Kidney (tissue), 14 donors: ENCODE data around the gene CIT. TPM values are rescaled to one million over a fixed set of nuclear protein-coding genes. Genes with fewer than 3 reads are reported as not detected.

Source experiments
- DNase-seq, 5 donors: peaks; one replicate each; pipeline ENCODE4 v3.0.0-alpha.2; 2013 to 2020
- FAIRE-seq: peaks from 2 replicates; lab custom pipeline; 2012; peaks lifted over from hg19 to GRCh38; lab: Jason Lieb, UNC
- H3K27ac ChIP-seq, 2 donors: one replicate each; pipeline ENCODE4 v1.7.0; 2013; ENCODE audit warnings: low read depth in 2 of 2, low read length in 2 of 2, inconsistent platforms in 1 of 2
- H3K27me3 ChIP-seq: one replicate; pipeline ENCODE4 v1.7.1; 2013; ENCODE audit warnings: low read length, inconsistent platforms; ENCODE audit not compliant: control insufficient read depth, insufficient read depth
- H3K36me3 ChIP-seq, 3 donors: one replicate each; pipeline versions ENCODE4 v1.7.0 to v1.7.1; 2013; ENCODE audit warnings: low read length in 3 of 3, control low read depth in 1 of 3, inconsistent platforms in 1 of 3; ENCODE audit not compliant: insufficient read depth in 3 of 3, control insufficient read depth in 2 of 3
- H3K4me1 ChIP-seq, 3 donors: one replicate each; pipeline versions ENCODE4 v1.7.0 to v1.7.1; 2013; ENCODE audit warnings: low read length in 3 of 3, inconsistent platforms in 1 of 3, low read depth in 1 of 3; ENCODE audit not compliant: control insufficient read depth in 2 of 3, insufficient read depth in 2 of 3
- H3K4me3 ChIP-seq, 3 donors: one replicate each; pipeline versions ENCODE4 v1.7.0 to v1.8.1; 2013; ENCODE audit warnings: low read length in 3 of 3, control low read depth in 1 of 3, inconsistent platforms in 1 of 3
- H3K9ac ChIP-seq, 3 donors: one replicate each; pipeline versions ENCODE4 v1.7.0 to v1.7.1; 2013; ENCODE audit warnings: low read length in 3 of 3, control low read depth in 1 of 3, inconsistent platforms in 1 of 3
- H3K9me3 ChIP-seq, 3 donors: one replicate each; pipeline versions ENCODE4 v1.7.0 to v1.7.1; 2013; ENCODE audit warnings: low read length in 3 of 3, control low read depth in 1 of 3, inconsistent platforms in 1 of 3; ENCODE audit not compliant: control insufficient read depth in 2 of 3, insufficient read depth in 1 of 3
- intact Hi-C: fragments of 100-400 bp; cut with DNase I; formaldehyde crosslinking; loops from one replicate; pipeline ENCODE4 v1.11.1; 2022
- polyA plus RNA-seq: library from polyadenylated mRNA; stranded (reverse); fragments of 350-450 nt; fragmentation: Illumina TruSeq; extraction: RNeasy Lipid Tissue Mini Kit (QIAGEN cat#74804); gene quantifications from one replicate; pipeline ENCODE4 v1.2.3, GENCODE V29; 2014; ENCODE audit warnings: low read depth, low replicate concordance; ENCODE audit not compliant: insufficient read depth
- total RNA-seq: library from RNA; stranded (reverse); fragmentation: NEBNext Ultra II Directional; extraction: Animal tissue kit (Norgen Biotek cat#: 25700); gene quantifications from one replicate; pipeline ENCODE4 v1.2.1, GENCODE V29; 2021
- TF ChIP-seq, protein P1 (sequence below): IDR thresholded peaks from 3 replicates; pipeline ENCODE4 v1.5.1; 2012; ENCODE audit warnings: mild to moderate bottlenecking, moderate library complexity, borderline replicate concordance; ENCODE audit not compliant: insufficient read depth; ENCODE audit errors: extremely low read depth
- donor health status: control.
- donor health status: control.
- donor health status: control.
- donor health status: control.
- donor health status: control.
- donor health status: DM: yes; HTN: yes; CAD: no.
- donor health status: Normal renal cell carcinoma (clear cell type).

Gene CIT
- total and polyA plus RNA-seq, 2 donors from 2014 or later = 3.0 to 81.6 TPM

DNA sequence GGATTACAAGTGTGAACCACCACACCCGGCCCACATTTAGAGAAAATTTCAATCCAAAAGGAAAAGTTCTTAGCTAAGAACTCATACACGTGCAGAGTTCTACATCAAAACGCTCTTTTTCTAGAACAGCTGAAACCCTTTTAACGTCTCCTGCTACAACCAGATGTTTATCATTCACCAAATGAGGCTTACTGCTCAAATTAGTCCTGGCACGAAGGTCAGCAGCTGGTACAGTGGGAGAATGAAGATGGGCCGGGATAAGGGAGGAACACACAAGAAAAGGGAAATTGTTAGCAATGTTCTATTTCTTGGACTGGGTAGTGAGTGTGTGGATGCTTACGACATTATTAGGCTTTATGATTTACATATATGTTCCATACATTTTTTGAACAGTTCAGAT is 171.9 kb downstream of the CIT start:
- H3K9ac ChIP-seq = no peak overlapping the region

DNA sequence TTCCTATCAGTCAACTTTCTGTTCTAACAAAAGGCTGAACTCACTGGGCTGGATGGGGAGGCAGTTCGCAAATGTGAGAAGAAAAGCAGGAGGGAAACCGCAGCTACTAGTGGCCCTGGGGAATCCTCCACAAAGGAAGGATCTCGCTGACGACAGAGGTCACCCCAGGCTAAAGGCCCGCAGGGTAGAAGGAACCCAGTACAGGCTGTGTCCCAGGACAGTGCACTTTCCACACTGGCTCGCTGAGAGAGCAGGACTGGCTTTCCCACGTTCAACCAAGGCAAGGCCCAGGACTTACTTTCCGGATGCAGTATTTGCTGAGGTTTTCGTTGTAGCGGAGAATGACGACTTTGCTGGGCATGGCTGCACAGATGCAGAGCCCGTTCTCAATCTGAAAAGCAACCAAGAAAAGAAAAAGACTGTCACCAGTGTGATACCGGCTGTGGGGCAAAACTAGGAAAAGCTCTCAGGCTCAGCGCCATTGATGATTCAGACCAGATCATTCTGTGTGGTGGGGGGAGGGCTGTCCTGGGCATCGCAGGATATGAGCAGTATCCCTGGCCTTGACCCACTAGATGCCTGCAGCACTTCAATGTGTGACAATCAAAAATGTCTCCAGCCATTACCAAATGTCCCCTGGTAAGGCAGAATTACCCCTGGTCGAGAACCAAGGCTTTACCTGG is 172.9 kb downstream of the CIT start:
- Histone ChIP-seq H3K36me3 (peaks cover 0 to 11% (median 0%) of the 10 kb centered on the region in 3 donors), H3K27me3 (no peaks in the 10 kb centered on the region), H3K27ac (peak overlapping the region; percentile 26 to 47), H3K4me3 (no peak overlapping the region), H3K9me3 (no peaks in the 10 kb centered on the region), H3K4me1 (peaks cover 0 to 28% (median 15%) of the 10 kb centered on the region in 3 donors), H3K9ac (peak overlapping the region in 1 of 3 donors; percentile 17)
- TF ChIP-seq, protein P1, sequence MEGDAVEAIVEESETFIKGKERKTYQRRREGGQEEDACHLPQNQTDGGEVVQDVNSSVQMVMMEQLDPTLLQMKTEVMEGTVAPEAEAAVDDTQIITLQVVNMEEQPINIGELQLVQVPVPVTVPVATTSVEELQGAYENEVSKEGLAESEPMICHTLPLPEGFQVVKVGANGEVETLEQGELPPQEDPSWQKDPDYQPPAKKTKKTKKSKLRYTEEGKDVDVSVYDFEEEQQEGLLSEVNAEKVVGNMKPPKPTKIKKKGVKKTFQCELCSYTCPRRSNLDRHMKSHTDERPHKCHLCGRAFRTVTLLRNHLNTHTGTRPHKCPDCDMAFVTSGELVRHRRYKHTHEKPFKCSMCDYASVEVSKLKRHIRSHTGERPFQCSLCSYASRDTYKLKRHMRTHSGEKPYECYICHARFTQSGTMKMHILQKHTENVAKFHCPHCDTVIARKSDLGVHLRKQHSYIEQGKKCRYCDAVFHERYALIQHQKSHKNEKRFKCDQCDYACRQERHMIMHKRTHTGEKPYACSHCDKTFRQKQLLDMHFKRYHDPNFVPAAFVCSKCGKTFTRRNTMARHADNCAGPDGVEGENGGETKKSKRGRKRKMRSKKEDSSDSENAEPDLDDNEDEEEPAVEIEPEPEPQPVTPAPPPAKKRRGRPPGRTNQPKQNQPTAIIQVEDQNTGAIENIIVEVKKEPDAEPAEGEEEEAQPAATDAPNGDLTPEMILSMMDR = no peak
- DNase-seq = no peak
- FAIRE-seq = no peak
- intact Hi-C loops = no loop called here

More for the DNA sequence above, 171.9 kb downstream of the CIT start:
- Histone ChIP-seq H3K36me3 (peaks cover 0 to 12% (median 0%) of the 10 kb centered on the region in 3 donors), H3K4me1 (peaks cover 3 to 24% (median 17%) of the 10 kb centered on the region in 3 donors), H3K27me3 (no peaks in the 10 kb centered on the region), H3K9me3 (no peaks in the 10 kb centered on the region), H3K27ac (peak overlapping the region in 1 of 2 donors; percentile 51), H3K4me3 (no peak overlapping the region)
- intact Hi-C loops = no loop called here
- FAIRE-seq (no peak), DNase-seq (no peak)
- TF ChIP-seq, protein P1 = no peak

DNA sequence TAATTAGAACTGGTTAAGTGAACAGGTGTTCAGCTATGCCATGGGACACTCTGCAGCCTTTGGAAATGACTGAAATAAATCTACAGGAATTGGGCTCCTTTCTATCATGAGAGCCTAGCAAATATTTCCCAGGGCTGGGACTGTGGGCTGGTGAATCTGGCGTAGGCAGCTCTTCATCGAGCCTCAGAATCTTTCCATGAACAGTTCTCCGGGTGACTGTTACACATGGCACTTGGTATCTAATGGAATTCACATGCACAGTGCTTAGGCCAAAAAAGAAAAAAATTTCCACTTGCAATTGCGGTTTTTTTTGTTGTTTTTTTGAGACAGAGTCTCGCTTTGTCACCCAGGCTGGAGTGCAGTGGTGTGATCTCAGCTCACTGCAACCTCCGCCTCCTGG is 177.0 kb downstream of the CIT start:
- Histone ChIP-seq H3K4me3 (peak overlapping the region in 1 of 3 donors; percentile 13), H3K27ac (peak overlapping the region; percentile 73 to 84), H3K36me3 (no peaks in the 10 kb centered on the region), H3K4me1 (peaks cover 0 to 37% (median 15%) of the 10 kb centered on the region in 3 donors), H3K9ac (no peak overlapping the region), H3K27me3 (no peaks in the 10 kb centered on the region), H3K9me3 (no peaks in the 10 kb centered on the region)
- TF ChIP-seq, protein P1 = no peak
- FAIRE-seq (no peak), DNase-seq (no peak)
- intact Hi-C loops = no loop called here
